HG02885 (cell line): ENCODE measurements around the gene ZNF91.
"Not testable (repeated sequence)": the region's sequence is repeated elsewhere in the genome, so short reads cannot be mapped to it uniquely, and the experiment has no call there.

Source experiments
- ATAC-seq: cut with Tn5 transposase; IDR thresholded peaks from one replicate; pipeline ENCODE4 v1.9.1; 2021; ENCODE audit warnings: mild to moderate bottlenecking; ENCODE audit not compliant: unreplicated experiment, poor library complexity

ZNF91 gene

DNA sequence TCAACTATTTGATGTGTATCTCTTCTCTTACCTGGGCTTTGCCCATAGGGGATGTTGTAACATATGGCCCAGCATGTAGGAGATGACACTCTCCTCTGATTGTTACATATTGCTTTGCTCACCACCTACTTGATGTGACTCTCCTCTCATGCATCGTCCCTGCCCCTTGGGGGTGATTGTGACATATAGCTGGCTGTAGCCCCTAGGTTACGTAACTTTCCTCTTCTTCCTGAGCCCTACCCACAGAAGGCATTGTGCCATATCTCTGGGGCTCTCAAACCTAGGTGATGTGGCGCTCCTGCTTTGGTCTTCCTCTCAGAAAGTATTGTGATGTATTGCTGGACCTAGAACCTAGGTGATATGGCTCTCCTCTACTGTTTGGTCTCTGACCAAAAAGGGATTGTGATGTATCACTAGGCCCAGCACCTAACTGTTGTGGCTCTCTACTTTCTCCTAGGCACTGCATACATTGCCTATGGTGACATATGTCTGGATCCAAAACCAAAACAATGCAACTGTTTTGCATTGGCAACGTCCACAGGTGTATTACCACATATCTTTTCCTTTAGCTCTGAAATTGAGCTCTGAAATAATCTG is 73.2 kb downstream of the ZNF91 start:
- no peak for ATAC-seq

DNA sequence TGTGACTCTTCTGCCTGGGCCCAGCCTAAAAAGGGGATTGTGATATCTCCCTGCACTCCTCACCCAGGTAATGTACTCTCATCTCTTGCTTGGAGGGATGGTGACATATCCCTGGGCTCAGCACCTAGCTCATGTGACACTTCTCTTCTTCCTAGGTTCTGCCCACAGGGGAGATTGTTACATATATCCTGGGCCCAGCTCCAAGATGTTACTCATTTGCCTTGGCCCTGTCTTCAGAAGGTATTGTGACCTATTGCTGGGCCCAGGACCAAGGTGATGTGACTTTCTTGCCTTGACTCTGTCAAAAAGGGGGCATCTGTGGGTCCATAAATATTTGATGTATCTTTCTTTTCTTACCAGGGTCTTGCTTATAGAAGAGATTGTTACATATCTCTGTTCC is 73.9 kb downstream of the ZNF91 start:
- ATAC-seq, result not testable (repeated sequence)

DNA sequence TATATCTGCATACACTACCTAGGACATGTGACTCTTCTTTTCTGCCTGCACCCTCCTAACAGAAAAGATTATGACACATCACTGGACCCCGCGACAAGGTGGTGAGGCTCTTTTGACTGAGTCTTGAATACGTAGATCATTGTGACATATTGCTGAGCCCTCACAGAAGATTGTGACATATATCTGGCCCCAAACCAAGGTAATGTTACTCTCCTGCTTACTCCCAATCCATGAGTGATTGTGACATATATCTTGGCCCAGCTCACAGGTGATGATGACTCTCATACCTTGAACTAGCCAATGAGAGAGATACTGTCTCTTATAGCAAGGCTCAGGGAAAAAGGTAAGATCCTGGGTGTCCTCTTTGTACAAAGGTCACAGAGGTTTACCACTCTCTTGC is 75.7 kb downstream of the ZNF91 start:
- not testable (repeated sequence) for ATAC-seq

DNA sequence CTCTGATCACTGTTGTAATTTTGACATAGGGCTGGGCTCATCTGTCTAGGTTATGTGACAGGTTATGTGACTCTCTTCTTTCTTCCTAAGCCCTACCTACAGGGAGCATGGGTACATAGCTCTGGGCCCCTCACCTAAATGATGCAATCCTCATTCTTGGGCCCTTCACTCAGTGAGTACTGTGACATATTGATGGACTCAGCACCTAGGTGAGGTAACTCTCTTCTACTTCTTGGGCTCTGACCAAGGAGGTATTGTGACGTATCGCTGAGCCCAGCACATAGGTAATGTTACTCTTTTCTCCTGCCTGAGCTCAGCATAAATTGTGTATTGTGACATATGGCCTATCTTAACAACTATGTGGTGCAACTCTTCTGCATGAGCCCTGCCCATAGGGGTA is 76.3 kb downstream of the ZNF91 start:
- ATAC-seq, result not testable (repeated sequence)

DNA sequence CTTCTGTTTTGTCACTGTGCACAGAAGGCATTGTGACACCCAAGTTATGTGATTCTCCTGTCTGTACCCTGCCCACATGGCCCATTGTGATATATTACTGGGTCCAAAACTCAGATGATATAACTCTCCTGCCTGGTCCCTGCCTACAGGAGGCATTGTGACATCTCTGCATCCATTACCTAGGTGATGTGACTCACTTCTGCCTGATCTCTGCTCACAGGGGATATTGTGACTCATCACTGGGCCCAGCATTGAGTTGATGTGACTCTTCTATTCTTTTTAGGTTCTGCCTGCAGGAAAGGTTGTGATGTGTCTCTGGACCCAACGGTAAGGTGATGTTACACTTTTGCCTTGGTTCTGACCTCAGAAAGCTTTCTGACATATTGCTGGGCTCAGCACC is 77.1 kb downstream of the ZNF91 start:
- no peak for ATAC-seq

DNA sequence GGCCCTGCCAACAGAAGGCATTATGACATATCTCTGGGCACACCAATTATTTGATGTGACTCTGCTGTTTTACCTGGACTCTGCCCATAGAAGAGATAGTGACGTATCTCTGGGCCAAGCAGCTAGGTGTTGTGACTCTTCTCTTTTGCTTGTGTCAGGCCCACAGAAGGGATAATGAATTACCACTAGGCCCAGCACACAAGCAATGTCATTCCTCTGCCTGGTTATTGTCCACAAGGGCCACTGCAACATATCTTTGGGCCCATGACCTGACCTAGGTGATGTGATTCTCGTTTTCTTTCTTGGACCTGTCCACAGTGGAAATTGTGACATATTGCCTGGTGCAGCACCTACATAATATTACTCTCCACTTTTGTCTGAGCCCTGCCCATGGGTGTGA is 80.0 kb downstream of the ZNF91 start:
- ATAC-seq, result no peak

DNA sequence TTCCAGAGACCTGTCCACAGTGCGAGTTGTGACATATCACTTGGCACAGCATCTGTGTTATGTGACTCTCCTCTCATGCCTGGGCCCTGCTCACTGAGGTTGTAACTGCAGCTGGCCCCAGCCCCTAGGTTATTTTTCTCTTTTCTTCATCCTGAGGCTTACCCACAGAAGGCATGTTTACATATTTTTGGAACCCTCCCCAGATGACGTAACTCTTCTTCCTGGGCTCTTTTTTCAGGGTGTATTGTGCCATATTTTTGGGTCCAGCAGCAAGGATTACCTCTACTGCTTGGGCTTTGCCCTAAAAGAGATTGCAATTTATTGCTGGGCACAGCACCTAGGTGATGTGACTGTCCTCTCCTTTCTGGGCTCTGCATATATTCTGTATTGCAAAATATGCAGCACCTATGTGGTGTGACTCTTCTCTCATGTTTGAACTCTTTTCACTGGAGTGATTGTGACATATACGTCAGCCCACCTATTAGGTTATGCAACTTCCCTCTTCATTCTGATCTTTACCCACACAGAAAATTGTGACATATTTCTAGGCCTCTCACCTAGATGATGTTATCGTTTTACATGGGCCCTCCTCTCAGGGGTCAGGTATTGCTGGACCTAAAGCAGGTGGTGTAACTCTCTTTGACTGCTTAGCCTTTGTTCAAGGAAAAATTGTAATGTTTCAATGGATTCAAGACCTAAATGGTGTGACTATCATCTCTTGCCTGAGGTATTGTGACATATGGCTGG is 80.6 kb downstream of the ZNF91 start:
- ATAC-seq, result no peak

DNA sequence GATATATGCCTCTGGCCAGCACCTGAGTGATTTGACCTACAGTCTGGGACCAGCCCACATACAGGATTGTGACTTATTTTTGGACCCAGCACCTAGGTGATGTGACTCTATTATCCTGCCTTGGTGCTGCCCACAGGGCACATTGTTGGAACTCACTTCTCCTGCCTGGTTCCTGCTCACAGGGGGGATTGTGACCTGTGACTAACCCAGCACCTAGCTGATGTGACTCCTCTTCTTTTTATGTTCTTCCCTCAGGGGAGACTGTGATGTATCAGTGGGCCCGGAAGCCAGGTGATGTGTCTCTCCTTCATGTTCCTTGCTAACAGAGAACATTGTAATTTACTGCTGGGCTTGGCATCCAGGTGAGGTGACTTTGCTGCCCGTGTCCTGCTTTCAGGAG is 82.1 kb downstream of the ZNF91 start:
- no peak for ATAC-seq

DNA sequence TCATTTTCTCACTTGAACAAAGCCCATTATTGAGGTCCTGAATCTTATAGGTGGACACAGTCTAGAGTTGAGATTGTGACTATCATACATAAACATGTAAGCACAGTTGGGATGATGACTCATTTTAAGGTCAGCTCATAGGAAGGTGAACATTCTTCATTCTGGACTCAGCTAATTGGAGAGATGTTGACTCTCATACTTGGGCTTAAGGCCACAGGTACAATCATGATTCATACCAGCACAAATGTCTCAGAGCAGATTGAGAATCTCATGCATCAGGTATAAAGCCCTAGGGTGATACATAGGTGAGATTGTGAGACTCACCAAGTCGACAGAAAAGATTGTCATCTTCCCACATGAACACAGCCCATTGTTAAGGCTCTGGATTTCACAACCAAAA is 82.8 kb downstream of the ZNF91 start:
- no peak for ATAC-seq

DNA sequence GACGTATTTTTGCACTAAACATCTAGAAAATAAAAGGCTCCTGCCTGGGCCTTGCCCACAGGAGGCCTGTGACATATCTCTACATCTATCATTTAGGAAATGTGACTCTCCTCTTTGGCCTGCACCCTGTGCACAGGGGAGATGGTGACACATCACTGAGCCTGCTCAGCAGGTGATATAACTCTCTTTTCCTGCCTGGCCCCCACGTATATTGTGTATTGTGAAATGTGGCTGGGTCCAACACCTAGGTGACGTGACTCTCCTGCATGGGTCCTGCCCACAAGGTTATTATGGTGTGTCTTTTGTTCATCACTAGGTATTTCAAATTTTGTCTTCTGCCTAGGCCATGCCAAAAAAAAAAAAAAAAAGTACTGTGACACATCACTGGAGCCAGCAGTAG is 83.7 kb downstream of the ZNF91 start:
- no peak for ATAC-seq

DNA sequence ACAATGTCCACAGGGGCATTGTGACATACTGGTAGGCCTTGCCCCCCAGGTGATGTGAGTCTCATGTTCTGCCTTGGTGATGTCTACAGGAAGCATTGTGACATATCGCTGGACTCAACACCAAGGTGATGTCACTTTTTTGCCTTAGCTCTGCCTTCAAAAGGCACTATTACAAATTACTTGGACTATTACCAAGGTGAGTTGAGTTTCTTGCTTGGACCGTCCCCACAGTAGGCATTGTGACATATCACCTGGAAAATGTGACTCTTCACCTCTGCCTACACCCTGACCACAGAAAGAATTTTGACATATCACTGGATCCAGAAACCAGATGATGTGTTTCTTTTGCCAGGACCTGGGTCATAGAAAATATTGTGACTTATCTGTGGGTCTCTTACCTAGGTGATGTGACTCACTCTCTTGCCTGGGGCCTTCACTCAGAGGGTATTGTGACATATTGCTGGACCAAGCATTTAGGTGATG is 84.5 kb downstream of the ZNF91 start:
- no peak for ATAC-seq

DNA sequence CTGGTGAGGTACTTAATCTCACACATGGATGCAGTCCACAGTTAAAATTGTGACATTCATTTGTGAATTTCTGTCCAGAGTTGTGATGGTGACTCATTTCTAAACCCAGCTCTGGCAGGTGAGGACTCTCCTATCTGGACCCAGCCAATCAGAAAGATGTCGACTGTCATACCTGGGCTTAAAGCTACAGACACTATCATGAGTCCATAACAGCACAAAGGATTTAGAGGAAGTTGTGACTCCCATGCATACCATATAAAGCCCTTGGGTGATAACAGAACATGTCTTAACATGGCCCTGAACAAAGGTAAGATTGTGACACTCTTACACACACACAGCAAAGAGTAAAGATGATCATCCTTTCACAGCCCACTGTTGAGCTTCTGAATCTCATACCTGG is 85.3 kb downstream of the ZNF91 start:
- ATAC-seq, result no peak

DNA sequence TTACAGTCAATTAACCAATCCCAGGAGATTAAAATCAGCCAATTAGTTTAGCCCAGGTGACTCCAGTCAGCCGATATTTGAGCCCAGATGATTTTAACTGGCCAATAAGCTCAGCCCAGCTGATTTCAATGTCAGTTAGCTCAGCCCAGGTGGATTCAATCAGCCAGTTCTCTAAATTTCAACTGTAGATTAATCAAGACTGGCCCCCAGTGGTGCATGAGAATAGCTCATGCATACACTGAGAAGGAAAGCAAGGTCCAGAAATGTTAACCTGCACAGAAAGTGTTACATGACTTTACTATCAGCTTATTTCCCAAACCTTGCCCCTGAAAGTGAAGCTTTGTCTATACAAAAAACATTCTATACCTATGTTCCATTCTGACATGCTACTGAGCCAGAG is 89.7 kb downstream of the ZNF91 start:
- ATAC-seq, result no peak

DNA sequence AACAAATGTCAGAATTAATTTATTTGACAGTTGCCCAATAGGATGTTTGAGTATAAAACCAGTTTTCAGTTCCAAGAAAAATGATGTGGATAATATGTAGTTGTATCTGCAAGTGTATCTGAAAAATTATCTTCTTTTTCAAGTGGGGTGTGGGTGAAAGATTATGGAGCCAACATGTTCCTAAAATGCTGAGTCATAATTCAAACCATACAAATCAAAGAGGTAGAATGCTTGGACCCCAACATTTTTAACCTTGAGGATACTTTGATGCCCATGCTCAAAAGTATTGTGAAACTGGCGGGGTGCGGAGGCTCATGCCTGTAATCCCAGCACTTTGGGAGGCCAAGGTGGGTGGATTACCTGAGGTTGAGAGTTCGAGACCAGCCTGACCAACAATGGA is 91.0 kb downstream of the ZNF91 start:
- ATAC-seq, result no peak

DNA sequence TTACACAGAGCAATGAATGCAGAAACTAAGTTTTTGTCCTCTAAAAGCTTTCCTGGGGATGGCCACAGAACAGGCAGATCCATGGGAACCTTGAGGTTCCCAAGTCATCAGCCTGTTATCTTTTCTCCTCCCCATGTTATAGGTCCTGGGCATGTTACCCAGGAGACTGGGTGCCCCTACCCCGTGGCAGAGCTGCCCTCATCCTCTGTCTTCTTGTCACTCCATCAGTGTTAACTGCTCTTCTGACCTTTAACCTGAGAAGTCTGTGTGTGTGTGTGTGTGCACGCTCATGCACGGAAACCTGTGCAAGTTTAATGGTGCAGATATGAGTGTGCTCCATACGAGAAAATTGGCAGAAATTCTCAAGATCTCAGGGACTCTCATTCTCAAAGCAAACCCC is 101.1 kb downstream of the ZNF91 start:
- ATAC-seq, result no peak

DNA sequence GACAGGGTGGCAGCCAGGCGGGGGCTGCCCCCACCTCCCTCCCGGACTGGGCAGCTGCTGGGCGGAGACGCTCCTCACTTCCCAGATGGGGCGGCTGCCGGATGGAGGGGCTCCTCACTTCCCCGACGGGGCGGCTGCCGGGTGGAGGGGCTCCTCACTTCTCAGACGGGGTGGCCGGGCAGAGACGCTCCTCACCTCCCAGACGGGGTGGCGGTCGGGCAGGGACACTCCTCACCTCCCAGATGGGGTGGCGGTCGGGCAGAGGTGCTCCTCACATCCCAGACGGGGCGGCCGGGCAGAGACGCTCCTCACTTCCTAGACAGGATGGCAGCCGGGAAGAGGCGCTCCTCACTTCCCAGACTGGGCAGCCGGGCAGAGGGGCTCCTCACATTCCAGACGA is 105.3 kb downstream of the ZNF91 start:
- not testable (repeated sequence) for ATAC-seq
